SH-SY5Y (cell line): ENCODE measurements around the gene WEE1.

ENCODE experiments used
- GATA2 ChIP-seq: IDR thresholded peaks from 2 replicates; pipeline ENCODE4 v1.6.1; 2011; ENCODE audit warnings: mild to moderate bottlenecking, low read depth, low read length
- GATA3 ChIP-seq: IDR thresholded peaks from 2 replicates; pipeline ENCODE4 v1.6.1; 2011; ENCODE audit warnings: low read depth, mild to moderate bottlenecking, low read length, moderate library complexity

DNA sequence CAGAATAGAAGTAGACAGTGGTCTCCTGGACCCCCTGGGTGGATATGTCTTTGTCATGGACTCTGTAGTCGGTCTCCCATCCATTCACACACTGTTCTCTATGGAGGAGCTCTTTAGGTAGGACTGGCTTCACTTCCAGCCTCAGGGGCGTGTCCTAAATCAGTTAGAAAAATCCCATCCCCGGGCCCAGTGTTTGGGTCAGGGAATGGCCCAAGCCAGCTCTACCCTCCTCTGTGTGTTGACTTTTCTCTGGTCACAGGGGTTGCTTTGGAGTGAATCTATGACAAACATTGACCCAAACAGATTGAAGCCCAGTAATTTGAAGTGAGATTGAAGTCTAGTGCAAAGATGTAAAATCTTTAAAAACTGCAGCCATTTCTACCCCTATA, 34.0 kb downstream of the WEE1 start:
- TF ChIP-seq GATA2 (no peak), GATA3 (no peak)
